Gastroesophageal sphincter (tissue), 3 donors: ENCODE data around the gene BLOC1S4.

Experiments
- EP300 ChIP-seq: sonication (generic); formaldehyde crosslinking; IDR thresholded peaks from one replicate; pipeline ENCODE4 v1.6.1; 2017; ENCODE audit warnings: antibody characterized with exemption, mild to moderate bottlenecking
- POLR2A ChIP-seq, 2 donors: fragments of 450-650 bp; IDR thresholded peaks; one replicate each; pipeline ENCODE4 v1.6.1; 2017; ENCODE audit warnings: antibody characterized with exemption in 2 of 2, mild to moderate bottlenecking in 2 of 2, moderate library complexity in 1 of 2
- POLR2AphosphoS5 ChIP-seq: sonication (generic); formaldehyde crosslinking; IDR thresholded peaks from one replicate; pipeline ENCODE4 v1.6.1; 2017; ENCODE audit warnings: antibody characterized with exemption
- TF ChIP-seq, protein P1 (sequence below), 4 experiments: fragments of 200-600 bp in 2 of 4; fragments of 450-650 bp in 2 of 4; sonication (generic) in 1 of 4; IDR thresholded peaks; one replicate each; pipeline ENCODE4 v1.5.1; 2017 to 2019; ENCODE audit warnings: antibody characterized with exemption in 4 of 4, mild to moderate bottlenecking in 2 of 4, moderate library complexity in 2 of 4

- TF ChIP-seq, protein P1, sequence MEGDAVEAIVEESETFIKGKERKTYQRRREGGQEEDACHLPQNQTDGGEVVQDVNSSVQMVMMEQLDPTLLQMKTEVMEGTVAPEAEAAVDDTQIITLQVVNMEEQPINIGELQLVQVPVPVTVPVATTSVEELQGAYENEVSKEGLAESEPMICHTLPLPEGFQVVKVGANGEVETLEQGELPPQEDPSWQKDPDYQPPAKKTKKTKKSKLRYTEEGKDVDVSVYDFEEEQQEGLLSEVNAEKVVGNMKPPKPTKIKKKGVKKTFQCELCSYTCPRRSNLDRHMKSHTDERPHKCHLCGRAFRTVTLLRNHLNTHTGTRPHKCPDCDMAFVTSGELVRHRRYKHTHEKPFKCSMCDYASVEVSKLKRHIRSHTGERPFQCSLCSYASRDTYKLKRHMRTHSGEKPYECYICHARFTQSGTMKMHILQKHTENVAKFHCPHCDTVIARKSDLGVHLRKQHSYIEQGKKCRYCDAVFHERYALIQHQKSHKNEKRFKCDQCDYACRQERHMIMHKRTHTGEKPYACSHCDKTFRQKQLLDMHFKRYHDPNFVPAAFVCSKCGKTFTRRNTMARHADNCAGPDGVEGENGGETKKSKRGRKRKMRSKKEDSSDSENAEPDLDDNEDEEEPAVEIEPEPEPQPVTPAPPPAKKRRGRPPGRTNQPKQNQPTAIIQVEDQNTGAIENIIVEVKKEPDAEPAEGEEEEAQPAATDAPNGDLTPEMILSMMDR (IDR thresholded peaks at IDR 0.05) = no peak
- TF ChIP-seq POLR2AphosphoS5 (no peak), POLR2A (IDR thresholded peaks at IDR 0.05) (no peak), EP300 (no peak)
Measured at GRCh38 chr4:6671648-6672047, 44.3 kb upstream of the BLOC1S4 start.
